IMR-90 (cell line): ENCODE results near the gene POLE4. TPM values are rescaled to one million over a fixed set of nuclear protein-coding genes. Genes with fewer than 3 reads are reported as not detected.

Source experiments
- ATAC-seq: fragments of 200-7000 bp; cut with Tn5 transposase; 2 replicates; pipeline ENCODE4 v1.9.1; 2020; ENCODE audit warnings: low read depth, mild to moderate bottlenecking, moderate library complexity
- BruUV-seq: library from RNA; stranded (reverse); fragments of 400-500 nt; replicated peaks from 2 replicates; lab custom pipeline; 2021; lab: Mats Ljungman, UMichigan
- CTCF ChIA-PET: fragments of 300-600 bp; formaldehyde crosslinking; extraction: SDS; loops from one replicate; lab custom pipeline; 2021; ENCODE audit warnings: antibody characterized with exemption; lab: Yijun Ruan, JAX
- POLR2A ChIA-PET: fragments of 300-600 bp; sonication (Branson Sonifier 250); formaldehyde crosslinking; loops from one replicate; lab custom pipeline; 2022; ENCODE audit warnings: antibody characterized with exemption; ENCODE audit not compliant: unreplicated experiment; lab: Charles Lee
- DNase-seq: peaks from one replicate; pipeline ENCODE4 v3.0.0; 2013
- H2AFZ ChIP-seq: replicated peaks from 2 replicates; pipeline ENCODE3; 2013; ENCODE audit warnings: low read length, mild to moderate bottlenecking; ENCODE audit not compliant: poor library complexity
- H2AK5ac ChIP-seq: 2 replicates; pipeline ENCODE4 v1.6.1; 2013; ENCODE audit warnings: low read depth, low read length, inconsistent platforms
- H2AK9ac ChIP-seq: replicated peaks from 2 replicates; pipeline ENCODE3; 2013; ENCODE audit warnings: mild to moderate bottlenecking, low read depth, low read length, moderate library complexity; ENCODE audit not compliant: poor library complexity
- H2BK120ac ChIP-seq: 2 replicates; pipeline ENCODE4 v1.6.1; 2013; ENCODE audit warnings: low read depth, low read length, inconsistent platforms
- H2BK15ac ChIP-seq: 3 replicates; pipeline ENCODE4 v1.6.1; 2013; ENCODE audit warnings: low read depth, low read length, inconsistent platforms
- H2BK20ac ChIP-seq: 2 replicates; pipeline ENCODE4 v1.6.1; 2013; ENCODE audit warnings: low read depth, mild to moderate bottlenecking, inconsistent platforms, low read length, moderate library complexity
- H2BK5ac ChIP-seq: 2 replicates; pipeline ENCODE4 v1.6.1; 2013; ENCODE audit warnings: mild to moderate bottlenecking, low read depth, low read length, inconsistent platforms; ENCODE audit not compliant: poor library complexity, severe bottlenecking
- H3K14ac ChIP-seq: replicated peaks from 2 replicates; pipeline ENCODE4 v1.6.1; 2013; ENCODE audit warnings: low read depth, low read length, inconsistent platforms
- H3K18ac ChIP-seq: 2 replicates; pipeline ENCODE4 v1.6.1; 2013; ENCODE audit warnings: low read depth, low read length, control low read depth
- H3K23ac ChIP-seq: 2 replicates; pipeline ENCODE4 v1.6.1; 2013; ENCODE audit warnings: low read depth, low read length, inconsistent platforms
- H3K27ac ChIP-seq: 2 replicates; pipeline ENCODE4 v1.5.1; 2013; ENCODE audit warnings: mild to moderate bottlenecking, control low read depth, low read length; ENCODE audit not compliant: insufficient read depth
- H3K27me3 ChIP-seq: 2 replicates; pipeline ENCODE4 v1.6.1; 2013; ENCODE audit warnings: low read length; ENCODE audit not compliant: control insufficient read depth, insufficient read depth
- H3K36me3 ChIP-seq: 2 replicates; pipeline ENCODE4 v1.6.1; 2013; ENCODE audit warnings: low read length, mixed read lengths; ENCODE audit not compliant: control insufficient read depth, insufficient read depth
- H3K4ac ChIP-seq: 2 replicates; pipeline ENCODE4 v1.6.1; 2013; ENCODE audit warnings: low read depth, low read length, inconsistent platforms
- H3K4me1 ChIP-seq: 2 replicates; pipeline ENCODE4 v1.6.1; 2013; ENCODE audit warnings: low read length, mixed read lengths; ENCODE audit not compliant: control insufficient read depth, insufficient read depth
- H3K4me2 ChIP-seq: 2 replicates; pipeline ENCODE4 v1.6.1; 2013; ENCODE audit warnings: low read depth, mild to moderate bottlenecking, control low read depth, low read length, moderate library complexity
- H3K4me3 ChIP-seq: 2 replicates; pipeline ENCODE4 v1.5.1; 2013; ENCODE audit warnings: low read depth, mild to moderate bottlenecking, control low read depth, low read length, moderate library complexity; ENCODE audit not compliant: insufficient read depth
- H3K56ac ChIP-seq: 2 replicates; pipeline ENCODE4 v1.6.1; 2013; ENCODE audit warnings: low read length, inconsistent platforms; ENCODE audit not compliant: insufficient read depth; ENCODE audit errors: extremely low read depth
- H3K79me1 ChIP-seq, 2 experiments: 2 replicates each; pipeline ENCODE4 v1.6.1; 2013; ENCODE audit warnings: low read length in 2 of 2, inconsistent platforms in 1 of 2, low read depth in 1 of 2
- H3K9ac ChIP-seq: 2 replicates; pipeline ENCODE4 v1.6.1; 2013; ENCODE audit warnings: low read depth, low read length, control low read depth
- H3K9me1 ChIP-seq: 2 replicates; pipeline ENCODE4 v1.6.1; 2013; ENCODE audit warnings: low read length, inconsistent platforms; ENCODE audit not compliant: insufficient read depth
- H3K9me3 ChIP-seq: 2 replicates; pipeline ENCODE4 v1.6.1; 2013; ENCODE audit warnings: low read length; ENCODE audit not compliant: control insufficient read depth, insufficient read depth
- H4K20me1 ChIP-seq: 2 replicates; pipeline ENCODE4 v1.6.1; 2013; ENCODE audit warnings: low read length, inconsistent platforms; ENCODE audit not compliant: insufficient read depth
- H4K5ac ChIP-seq: 2 replicates; pipeline ENCODE4 v1.6.1; 2013; ENCODE audit warnings: mild to moderate bottlenecking, low read depth, low read length, control low read depth
- H4K8ac ChIP-seq, 2 experiments: 2 replicates each; pipeline ENCODE4 v1.6.1; 2013; ENCODE audit warnings: low read depth in 2 of 2, low read length in 2 of 2, control low read depth in 1 of 2, inconsistent platforms in 1 of 2
- H4K91ac ChIP-seq: 2 replicates; pipeline ENCODE4 v1.6.1; 2013; ENCODE audit warnings: low read depth, low read length, inconsistent platforms; ENCODE audit not compliant: insufficient read depth
- CHD1 ChIP-seq: IDR thresholded peaks from 2 replicates; pipeline ENCODE4 v1.6.1; 2012; ENCODE audit warnings: low read depth, low read length, improper control_type of control experiment
- MAFK ChIP-seq: IDR thresholded peaks from 2 replicates; pipeline ENCODE4 v1.6.1; 2012; ENCODE audit warnings: low read depth, low read length, improper control_type of control experiment
- dilution Hi-C: fragments of 300-500 bp; cut with HindIII; formaldehyde crosslinking; loops from one replicate; pipeline ENCODE4 v1.14.3; 2018; ENCODE audit warnings: low sequenced_read_pairs; ENCODE audit not compliant: unreplicated experiment
- in situ Hi-C: fragments of 300-500 bp; cut with MboI; formaldehyde crosslinking; loops from 3 replicates; pipeline ENCODE4 v1.14.3; 2019; ENCODE audit warnings: low sequenced_read_pairs, inconsistent platforms, mixed read lengths
- intact Hi-C: fragments of 100-400 bp; cut with micrococcal nuclease; formaldehyde crosslinking; loops from 2 replicates; pipeline ENCODE4 v1.10.0; 2022
- polyA plus RNA-seq, 3 experiments: library from polyadenylated mRNA; depleted of rRNA; stranded (reverse); fragments of >200 nt; gene quantifications; 2 replicates each; pipeline ENCODE4 v1.2.3, GENCODE V29; 2012; ENCODE audit warnings: low replicate concordance in 1 of 3
- total RNA-seq: library from RNA; depleted of rRNA; stranded (reverse); fragments of >200 nt; gene quantifications from 2 replicates; pipeline ENCODE4 v1.2.3, GENCODE V29; 2012

The POLE4 gene
- total and polyA plus RNA-seq, 2 of the 4 experiments (the other 2 are of a cell fraction): 9.0 to 23.9 TPM

DNA sequence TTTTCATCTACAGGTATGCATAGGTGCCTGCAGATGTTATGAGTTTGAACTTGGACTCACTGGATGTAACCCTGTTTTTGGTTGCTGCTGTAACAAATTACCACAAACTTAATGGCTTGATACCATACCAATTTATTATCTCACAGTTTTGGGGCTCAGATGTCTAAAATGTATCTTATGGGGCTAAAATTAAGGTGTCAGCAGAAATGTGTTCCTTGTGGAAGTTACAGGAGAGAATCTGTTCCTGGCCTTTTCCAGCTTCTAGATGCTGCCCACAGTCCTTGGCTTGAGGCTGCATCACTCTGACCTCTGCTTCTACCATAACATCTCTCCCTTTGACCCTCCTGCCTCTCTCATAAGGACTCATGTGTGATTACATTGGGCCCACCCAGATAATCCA is 47.6 kb downstream of the POLE4 start:
- Histone ChIP-seq H3K4me3 (no peak overlapping the region), H2BK120ac (no peak overlapping the region), H3K23ac (no peak overlapping the region), H3K4ac (no peak overlapping the region), H4K5ac (no peak overlapping the region), H2AK9ac (no peak overlapping the region), H3K4me2 (no peak overlapping the region), H3K9me1 (peaks cover 3% of the 10 kb centered on the region; the same call in 1 of the 2 replicates), H3K27me3 (no peaks in the 10 kb centered on the region), H3K79me1 (no peaks in the 10 kb centered on the region), H3K9me3 (peaks cover 3% of the 10 kb centered on the region; the same call in 1 of the 2 replicates), H3K36me3 (no peaks in the 10 kb centered on the region), H3K27ac (no peak overlapping the region), H3K9ac (no peak overlapping the region), H2BK15ac (no peak overlapping the region), H3K56ac (no peak overlapping the region), H2BK20ac (no peak overlapping the region), H2AFZ (no peak overlapping the region), H3K18ac (no peak overlapping the region), H4K8ac (no peak overlapping the region), H4K91ac (no peak overlapping the region), H2BK5ac (no peak overlapping the region), H4K20me1 (no peaks in the 10 kb centered on the region), H2AK5ac (no peak overlapping the region), H3K4me1 (peaks cover 2% of the 10 kb centered on the region), H3K14ac (no peak overlapping the region)
- dilution Hi-C loops: no loop called here
- TF ChIP-seq CHD1 (no peak), MAFK (peak; percentile 54)
- DNase-seq (no peak), ATAC-seq (no peak)
- intact Hi-C loops: no loop called here
- ChIA-PET CTCF (no interaction called here), POLR2A (no interaction called here)
- in situ Hi-C loops: no loop called here
- BruUV-seq: no TSS peak
